Airway epithelial cell (primary cell): ENCODE results near the gene ATP5F1B. TPM values are rescaled to one million over a fixed set of nuclear protein-coding genes. Genes with fewer than 3 reads are reported as not detected.

ENCODE experiments used
- total RNA-seq: library from RNA; depleted of rRNA; stranded (reverse); fragments of >200 nt; gene quantifications from 2 replicates; pipeline ENCODE4 v1.2.3, GENCODE V29; 2015

Gene ATP5F1B
- 634 and 662 TPM in 2 replicates for total RNA-seq

GRCh38 chr12:56645717-56646446, at the start of gene ATP5F1B:
Gene ATP5F1B (minus strand): TSS chr12:56645984. CDS start chr12:56645963, 21 bp downstream.

GRCh38 chr12:56688129-56688845, 42.5 kb upstream of the ATP5F1B start, which contains the start of gene PTGES3:
Gene PTGES3 (minus strand): TSS chr12:56688284. CDS start chr12:56687999, 285 bp downstream.

DNA sequence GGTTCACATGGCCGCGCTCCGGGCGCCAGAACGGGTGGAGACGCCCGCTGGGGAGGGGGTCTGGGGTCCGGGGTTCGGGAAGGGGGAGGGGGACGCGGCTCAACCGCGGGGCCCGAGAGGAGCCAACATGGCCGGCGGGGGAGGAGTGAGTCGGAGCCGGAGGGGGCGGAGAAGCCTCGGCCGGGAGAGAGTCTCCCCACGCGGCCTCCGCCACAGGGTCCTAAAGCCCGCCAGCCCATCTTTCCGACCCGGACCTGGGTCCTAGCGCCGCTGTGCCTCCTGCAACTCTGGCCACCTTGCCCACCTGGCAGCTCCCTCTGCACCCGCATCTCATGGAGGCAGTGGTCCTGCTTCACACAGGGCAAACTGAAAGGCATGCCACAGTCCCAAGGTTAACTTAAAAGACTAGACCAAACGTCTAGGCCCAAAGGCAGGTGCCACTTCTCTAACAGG, 15.6 kb downstream of the ATP5F1B start, which contains the start of gene BAZ2A:
Gene BAZ2A, minus strand, starts transcription at position 147 of the 453 bp plus-strand sequence. CDS start 12,796 bp downstream, outside the sequence.

Other genes with a start within 250 kb of the ATP5F1B start
- 14.2 and 17.8 TPM in 2 replicates for gene TIMELESS, start 196.6 kb downstream of the ATP5F1B start, total RNA-seq
- not detected in 2 replicates for gene MIP, start 191.3 kb downstream of the ATP5F1B start, total RNA-seq
- 1.9 and 2.0 TPM in 2 replicates for gene SPRYD4, start 177.4 kb downstream of the ATP5F1B start, total RNA-seq
- 4.2 and 6.0 TPM in 2 replicates for gene GLS2, start 157.8 kb downstream of the ATP5F1B start, total RNA-seq
- 12.9 and 21.6 TPM in 2 replicates for gene RBMS2, start 124.2 kb downstream of the ATP5F1B start, total RNA-seq
- gene BAZ2A, start 15.7 kb downstream of the ATP5F1B start, total RNA-seq = 26.1 and 42.3 TPM in 2 replicates
- 84.1 and 139 TPM in 2 replicates for gene PTGES3, start 42.3 kb upstream of the ATP5F1B start, total RNA-seq
- 1,159 and 1,186 TPM in 2 replicates for gene NACA, start 79.3 kb upstream of the ATP5F1B start, total RNA-seq
- 18.3 and 21.9 TPM in 2 replicates for gene PRIM1, start 106.3 kb upstream of the ATP5F1B start, total RNA-seq
- 0.35 and 0.65 TPM in 2 replicates for gene HSD17B6, start 117.3 kb upstream of the ATP5F1B start, total RNA-seq